ENCODE measurements around the gene FAM43B.

FAM43B gene

GRCh38 chr1:20551945-20552727, at the start of gene FAM43B:
Gene FAM43B (plus strand): TSS chr1:20552573. CDS start chr1:20552974, 401 bp downstream.
- peak within 1 kb of the TSS; percentile 27 to 43 for H3K4me3 ChIP-seq
- TF ChIP-seq CTCF (IDR thresholded peaks at IDR 0.05): no peak
- no peak within 1 kb of the TSS for H3K27ac ChIP-seq
- peak in 1 of 2 donors; percentile 68 for DNase-seq
- no peaks in the 10 kb centered on the region for H3K9me3 ChIP-seq
- H3K36me3 ChIP-seq: no peaks in the 10 kb centered on the region
- intact Hi-C loops (cut with DNase I; ENCODE audit: low total_unique reads): no loop called here
- peaks cover 0 to 63% of the 10 kb centered on the region in 2 donors for H3K27me3 ChIP-seq
- peaks cover 0 to 26% (median 9%) of the 10 kb centered on the region in 4 donors for H3K4me1 ChIP-seq

- Histone ChIP-seq H3K4me3 (no peak overlapping the region), H3K36me3 (peaks cover 20 to 39% (median 36%) of the 10 kb centered on the region in 3 donors), H3K27me3 (no peaks in the 10 kb centered on the region), H3K4me1 (peaks cover 0 to 36% (median 20%) of the 10 kb centered on the region in 4 donors), H3K9me3 (no peaks in the 10 kb centered on the region), H3K27ac (no peak overlapping the region)
- no peak for TF ChIP-seq CTCF (IDR thresholded peaks at IDR 0.05)
- no peak for DNase-seq
- intact Hi-C loops (cut with DNase I; ENCODE audit: low total_unique reads): no loop called here
These were observed 46.9 kb upstream of the FAM43B start for GRCh38 chr1:20505488-20505887.

- Histone ChIP-seq H3K36me3 (peaks cover 5 to 21% (median 18%) of the 10 kb centered on the region in 3 donors), H3K27ac (peak overlapping the region in 1 of 2 donors; percentile 78), H3K27me3 (peaks cover 0 to 11% of the 10 kb centered on the region in 2 donors), H3K4me1 (peaks cover 0 to 36% (median 20%) of the 10 kb centered on the region in 4 donors), H3K4me3 (peak overlapping the region; percentile 78 to 85), H3K9me3 (no peaks in the 10 kb centered on the region)
- intact Hi-C loops (cut with DNase I; ENCODE audit: low total_unique reads): no loop called here
- TF ChIP-seq CTCF (IDR thresholded peaks at IDR 0.05): no peak
- peak in 1 of 2 donors; percentile 0 for DNase-seq
These were observed 45.2 kb upstream of the FAM43B start for GRCh38 chr1:20507248-20507563.

GRCh38 chr1:20507564-20508410, 44.6 kb upstream of the FAM43B start, which contains the start of gene MUL1:
Gene MUL1 (minus strand): TSS chr1:20508151. CDS start chr1:20508024, 127 bp downstream.
- peak; percentile 94 to 95 for DNase-seq
- intact Hi-C loops (cut with DNase I; ENCODE audit: low total_unique reads): no loop called here
- TF ChIP-seq CTCF (IDR thresholded peaks at IDR 0.05): no peak
- no peaks in the 10 kb centered on the region for H3K9me3 ChIP-seq
- H3K27ac ChIP-seq: peak within 1 kb of the TSS; percentile 78 to 82
- H3K4me1 ChIP-seq: peaks cover 0 to 36% (median 20%) of the 10 kb centered on the region in 4 donors
- H3K27me3 ChIP-seq: peaks cover 0 to 16% of the 10 kb centered on the region in 2 donors
- peak within 1 kb of the TSS; percentile 78 to 85 for H3K4me3 ChIP-seq
- H3K36me3 ChIP-seq: peaks cover 2 to 16% (median 13%) of the 10 kb centered on the region in 3 donors

- peaks cover 0 to 21% of the 10 kb centered on the region in 2 donors for H3K27me3 ChIP-seq
- H3K9me3 ChIP-seq: no peaks in the 10 kb centered on the region
- H3K36me3 ChIP-seq: peaks cover 0 to 11% (median 9%) of the 10 kb centered on the region in 3 donors
- intact Hi-C loops (cut with DNase I; ENCODE audit: low total_unique reads): no loop called here
- H3K4me1 ChIP-seq: peaks cover 0 to 36% (median 20%) of the 10 kb centered on the region in 4 donors
- DNase-seq: no peak
- H3K27ac ChIP-seq: peak overlapping the region; percentile 78 to 82
- H3K4me3 ChIP-seq: peak overlapping the region; percentile 78 to 85
- TF ChIP-seq CTCF (IDR thresholded peaks at IDR 0.05): no peak
These were observed 44.0 kb upstream of the FAM43B start for GRCh38 chr1:20508411-20508771.

All from tibial artery (tissue), 4 donors.